Thyroid gland (tissue), 4 donors: ENCODE results near the gene MEOX2.

ENCODE experiments used
- POLR2A ChIP-seq, 2 donors: fragments of 450-650 bp; IDR thresholded peaks; one replicate each; pipeline ENCODE4 v1.6.1; 2017; ENCODE audit warnings: antibody characterized with exemption in 2 of 2, mild to moderate bottlenecking in 2 of 2, moderate library complexity in 1 of 2
- TF ChIP-seq, protein P1 (sequence below), 6 experiments: fragments of 200-600 bp in 3 of 6; fragments of 450-650 bp in 3 of 6; sonication (generic) in 3 of 6; IDR thresholded peaks; one replicate each; pipeline ENCODE4 v1.5.1; 2016 to 2019; ENCODE audit warnings: antibody characterized with exemption in 6 of 6, mild to moderate bottlenecking in 2 of 6, inconsistent platforms in 1 of 6, moderate library complexity in 1 of 6

DNA sequence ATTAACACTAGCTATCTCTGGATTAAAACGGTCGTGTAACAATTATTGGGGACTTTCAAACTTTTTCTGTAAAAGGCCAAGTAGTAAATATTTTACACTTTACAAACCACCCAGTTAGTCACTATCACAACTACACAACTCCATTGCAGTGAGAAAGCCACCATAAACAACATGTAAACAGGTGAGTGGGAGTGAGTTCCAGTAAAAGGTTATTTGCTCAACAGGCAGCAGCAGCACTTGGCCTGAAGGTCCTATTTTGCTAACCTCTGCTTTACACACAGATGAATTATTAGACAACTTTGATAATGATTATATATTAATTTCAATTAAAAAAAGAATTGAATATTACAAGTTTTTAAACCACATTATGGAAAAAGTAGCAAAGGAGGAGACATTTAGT lies 108.9 kb downstream of the MEOX2 start:
- TF ChIP-seq, protein P1, sequence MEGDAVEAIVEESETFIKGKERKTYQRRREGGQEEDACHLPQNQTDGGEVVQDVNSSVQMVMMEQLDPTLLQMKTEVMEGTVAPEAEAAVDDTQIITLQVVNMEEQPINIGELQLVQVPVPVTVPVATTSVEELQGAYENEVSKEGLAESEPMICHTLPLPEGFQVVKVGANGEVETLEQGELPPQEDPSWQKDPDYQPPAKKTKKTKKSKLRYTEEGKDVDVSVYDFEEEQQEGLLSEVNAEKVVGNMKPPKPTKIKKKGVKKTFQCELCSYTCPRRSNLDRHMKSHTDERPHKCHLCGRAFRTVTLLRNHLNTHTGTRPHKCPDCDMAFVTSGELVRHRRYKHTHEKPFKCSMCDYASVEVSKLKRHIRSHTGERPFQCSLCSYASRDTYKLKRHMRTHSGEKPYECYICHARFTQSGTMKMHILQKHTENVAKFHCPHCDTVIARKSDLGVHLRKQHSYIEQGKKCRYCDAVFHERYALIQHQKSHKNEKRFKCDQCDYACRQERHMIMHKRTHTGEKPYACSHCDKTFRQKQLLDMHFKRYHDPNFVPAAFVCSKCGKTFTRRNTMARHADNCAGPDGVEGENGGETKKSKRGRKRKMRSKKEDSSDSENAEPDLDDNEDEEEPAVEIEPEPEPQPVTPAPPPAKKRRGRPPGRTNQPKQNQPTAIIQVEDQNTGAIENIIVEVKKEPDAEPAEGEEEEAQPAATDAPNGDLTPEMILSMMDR (IDR thresholded peaks at IDR 0.05), result no peak
- no peak for TF ChIP-seq POLR2A (IDR thresholded peaks at IDR 0.05)
